Esophagus squamous epithelium (tissue), 4 donors: ENCODE data around the gene TMEM38A.
"Not testable (repeated sequence)": the region's sequence is repeated elsewhere in the genome, so short reads cannot be mapped to it uniquely, and the experiment has no call there.

Experiments
- CTCF ChIP-seq, 6 experiments: fragments of 450-650 bp in 4 of 6; fragments of 200-600 bp in 2 of 6; sonication (generic) in 2 of 6; IDR thresholded peaks; one replicate each; pipeline ENCODE4 v1.5.1; 2016 to 2019; ENCODE audit warnings: antibody characterized with exemption in 6 of 6, mild to moderate bottlenecking in 4 of 6, moderate library complexity in 4 of 6
- POLR2A ChIP-seq, 4 donors: fragments of 450-650 bp; IDR thresholded peaks; one replicate each; pipeline ENCODE4 v1.6.1; 2017; ENCODE audit warnings: antibody characterized with exemption in 4 of 4, mild to moderate bottlenecking in 4 of 4, moderate library complexity in 3 of 4

GRCh38 chr19:16673839-16674238, 12.9 kb downstream of the TMEM38A start:
- not testable (repeated sequence) for TF ChIP-seq CTCF, POLR2A (IDR thresholded peaks at IDR 0.05)
